KOPT-K1 (cell line): Measurements from ENCODE around the gene COLEC11.
"Not testable (repeated sequence)": the region's sequence is repeated elsewhere in the genome, so short reads cannot be mapped to it uniquely, and the experiment has no call there.

ENCODE experiments used
- H3K27ac ChIP-seq: fragments of 200-600 bp; sonication (generic); 2 replicates; pipeline ENCODE4 v1.5.1; 2016; ENCODE audit warnings: antibody characterized with exemption, mild to moderate bottlenecking, low read depth, low read length; ENCODE audit not compliant: poor library complexity, severe bottlenecking
- H3K36me3 ChIP-seq: fragments of 200-600 bp; sonication (generic); 2 replicates; pipeline ENCODE4 v1.5.1; 2017; ENCODE audit warnings: antibody characterized with exemption, mild to moderate bottlenecking, low read length, moderate library complexity; ENCODE audit not compliant: insufficient read depth
- H3K9me3 ChIP-seq: fragments of 200-600 bp; sonication (generic); 2 replicates; pipeline ENCODE4 v1.5.1; 2017; ENCODE audit warnings: antibody characterized with exemption, low read length, mild to moderate bottlenecking; ENCODE audit not compliant: insufficient read depth, poor library complexity, severe bottlenecking

The COLEC11 gene

GRCh38 chr2:3594493-3595281 lies at the start of gene COLEC11:
COLEC11 (plus strand) TSS chr2:3595112; CDS start chr2:3604341, 9,229 bp downstream.
- no peaks in the 10 kb centered on the region for H3K9me3 ChIP-seq
- no peak within 1 kb of the TSS for H3K27ac ChIP-seq
- H3K36me3 ChIP-seq: no peaks in the 10 kb centered on the region

- H3K36me3 ChIP-seq: peaks cover 100% of the 10 kb centered on the region
- no peaks in the 10 kb centered on the region for H3K9me3 ChIP-seq
- H3K27ac ChIP-seq: no peak overlapping the region
Measured at GRCh38 chr2:3545788-3546478, 49.0 kb upstream of the COLEC11 start.

GRCh38 chr2:3547915-3548314 lies 47.0 kb upstream of the COLEC11 start:
- H3K9me3 ChIP-seq: no peaks in the 10 kb centered on the region
- H3K36me3 ChIP-seq: peaks cover 99% of the 10 kb centered on the region
- H3K27ac ChIP-seq: no peak overlapping the region

GRCh38 chr2:3553946-3554345 lies 41.0 kb upstream of the COLEC11 start:
- H3K36me3 ChIP-seq: peaks cover 79% of the 10 kb centered on the region
- no peak overlapping the region for H3K27ac ChIP-seq
- no peaks in the 10 kb centered on the region for H3K9me3 ChIP-seq

GRCh38 chr2:3557639-3558204 lies 37.2 kb upstream of the COLEC11 start:
- Histone ChIP-seq H3K36me3 (peaks cover 54% of the 10 kb centered on the region), H3K27ac (peak overlapping the region; percentile 82), H3K9me3 (no peaks in the 10 kb centered on the region)

GRCh38 chr2:3558205-3559014 lies 36.5 kb upstream of the COLEC11 start, which contains the start of gene RNASEH1:
RNASEH1 (minus strand) TSS chr2:3558333; CDS start chr2:3558260, 73 bp downstream.
- H3K9me3 ChIP-seq: no peaks in the 10 kb centered on the region
- H3K36me3 ChIP-seq: peaks cover 47% of the 10 kb centered on the region
- peak within 1 kb of the TSS; percentile 82 for H3K27ac ChIP-seq

GRCh38 chr2:3563521-3563976 lies 31.4 kb upstream of the COLEC11 start:
- H3K9me3 ChIP-seq: no peaks in the 10 kb centered on the region
- no peak overlapping the region for H3K27ac ChIP-seq
- peaks cover 12% of the 10 kb centered on the region; the same call in 1 of the 2 replicates for H3K36me3 ChIP-seq

- H3K27ac ChIP-seq: no peak overlapping the region
- no peaks in the 10 kb centered on the region for H3K9me3 ChIP-seq
- peaks cover 12% of the 10 kb centered on the region; the same call in 1 of the 2 replicates for H3K36me3 ChIP-seq
Measured at GRCh38 chr2:3565117-3565516, 29.8 kb upstream of the COLEC11 start.

GRCh38 chr2:3566806-3567205 lies 28.1 kb upstream of the COLEC11 start:
- Histone ChIP-seq H3K36me3 (0 out of 2 replicates have a peak, but pooled peaks cover 7% of the 10 kb centered on the region), H3K9me3 (no peaks in the 10 kb centered on the region), H3K27ac (no peak overlapping the region)

- not testable (repeated sequence) for H3K9me3 ChIP-seq, H3K27ac ChIP-seq, H3K36me3 ChIP-seq
Measured at GRCh38 chr2:3569656-3570055, 25.3 kb upstream of the COLEC11 start.

GRCh38 chr2:3571284-3571683 lies 23.6 kb upstream of the COLEC11 start:
- H3K9me3 ChIP-seq: no peaks in the 10 kb centered on the region
- H3K36me3 ChIP-seq: peaks cover 4% of the 10 kb centered on the region
- no peak overlapping the region for H3K27ac ChIP-seq

- Histone ChIP-seq H3K36me3 (peaks cover 18% of the 10 kb centered on the region), H3K9me3 (no peaks in the 10 kb centered on the region), H3K27ac (no peak overlapping the region)
Measured at GRCh38 chr2:3572620-3573019, 22.3 kb upstream of the COLEC11 start.

- Histone ChIP-seq H3K36me3 (peaks cover 33% of the 10 kb centered on the region), H3K27ac (no peak overlapping the region), H3K9me3 (no peaks in the 10 kb centered on the region)
Measured at GRCh38 chr2:3574155-3574554, 20.8 kb upstream of the COLEC11 start.

- peaks cover 48% of the 10 kb centered on the region for H3K36me3 ChIP-seq
- no peaks in the 10 kb centered on the region for H3K9me3 ChIP-seq
- H3K27ac ChIP-seq: peak overlapping the region; percentile 77
Measured at GRCh38 chr2:3575534-3576262, 19.2 kb upstream of the COLEC11 start.
